OCI-LY7 (cell line): Measurements from ENCODE around the gene OPCML. TPM values are rescaled to one million over a fixed set of nuclear protein-coding genes. Genes with fewer than 3 reads are reported as not detected.

Experiments
- BruUV-seq: library from RNA; stranded (reverse); fragments of 400-500 nt; replicated peaks from 2 replicates; lab custom pipeline; 2021; lab: Mats Ljungman, UMichigan
- CTCF ChIA-PET: fragments of 300-600 bp; sonication (Branson Sonifier 250); formaldehyde crosslinking; loops from one replicate; lab custom pipeline; 2022; ENCODE audit warnings: antibody characterized with exemption; ENCODE audit not compliant: unreplicated experiment; lab: Charles Lee
- POLR2A ChIA-PET: fragments of 300-600 bp; sonication (Branson Sonifier 250); formaldehyde crosslinking; loops from one replicate; lab custom pipeline; 2022; ENCODE audit warnings: antibody characterized with exemption; lab: Charles Lee
- DNase-seq: peaks from one replicate; pipeline ENCODE4 v3.0.0-alpha.2; 2015; ENCODE audit warnings: low spot score
- H2AFZ ChIP-seq: fragments of 200-600 bp; sonication (generic), shearing (Covaris generic); 2 replicates; pipeline ENCODE4 v1.6.1; 2014; ENCODE audit warnings: mild to moderate bottlenecking, antibody characterized with exemption, low read length, moderate library complexity
- H3K27ac ChIP-seq: fragments of 200-600 bp; sonication (generic); 2 replicates; pipeline ENCODE4 v1.5.1; 2014; ENCODE audit warnings: mixed run types, low read depth, mild to moderate bottlenecking, moderate library complexity, low read length, inconsistent platforms; ENCODE audit not compliant: poor library complexity, severe bottlenecking
- H3K36me3 ChIP-seq: fragments of 200-600 bp; sonication (generic); 2 replicates; pipeline ENCODE4 v1.6.1; 2014; ENCODE audit warnings: mild to moderate bottlenecking, antibody characterized with exemption, low read length, moderate library complexity, mixed read lengths; ENCODE audit not compliant: insufficient read depth
- H3K4me1 ChIP-seq: fragments of 200-600 bp; sonication (generic); 2 replicates; pipeline ENCODE4 v1.5.1; 2014; ENCODE audit warnings: mild to moderate bottlenecking, low read length; ENCODE audit not compliant: insufficient read depth, poor library complexity, severe bottlenecking
- H3K4me2 ChIP-seq: fragments of 200-600 bp; sonication (generic); 2 replicates; pipeline ENCODE4 v1.6.1; 2014; ENCODE audit warnings: mild to moderate bottlenecking, low read length
- H3K4me3 ChIP-seq: fragments of 200-600 bp; sonication (generic); 2 replicates; pipeline ENCODE4 v1.5.1; 2014; ENCODE audit warnings: mild to moderate bottlenecking, low read depth, low read length; ENCODE audit not compliant: poor library complexity, severe bottlenecking
- H3K79me2 ChIP-seq: fragments of 200-600 bp; sonication (generic); 2 replicates; pipeline ENCODE4 v1.6.1; 2016; ENCODE audit warnings: low read depth, mild to moderate bottlenecking, low read length, moderate library complexity, mixed read lengths; ENCODE audit not compliant: insufficient read depth
- H3K9me2 ChIP-seq: fragments of 200-600 bp; sonication (generic); 2 replicates; pipeline ENCODE4 v1.6.1; 2016; ENCODE audit warnings: mild to moderate bottlenecking, low read length, mixed read lengths; ENCODE audit not compliant: insufficient read depth
- H3K9me3 ChIP-seq: fragments of 200-600 bp; sonication (generic); 2 replicates; pipeline ENCODE4 v1.6.1; 2014; ENCODE audit warnings: mild to moderate bottlenecking, mixed run types, low read length, mixed read lengths
- H4K20me1 ChIP-seq: fragments of 200-600 bp; sonication (generic); 2 replicates; pipeline ENCODE4 v1.6.1; 2014; ENCODE audit warnings: mild to moderate bottlenecking, antibody characterized with exemption, low read length, moderate library complexity, mixed read lengths; ENCODE audit not compliant: insufficient read depth
- CTCF ChIP-seq: fragments of 200-600 bp; sonication (generic); conservative IDR thresholded peaks from 2 replicates; pipeline ENCODE4 v1.5.1; 2014; ENCODE audit warnings: mild to moderate bottlenecking, antibody characterized with exemption, low read length, moderate library complexity, mixed read lengths
- EZH2phosphoT487 ChIP-seq: fragments of 200-600 bp; sonication (generic); IDR thresholded peaks from 2 replicates; pipeline ENCODE4 v1.6.1; 2018; ENCODE audit warnings: low read depth, borderline replicate concordance, mild to moderate bottlenecking, mixed run types, antibody characterized with exemption, low read length, moderate library complexity, mixed read lengths
- intact Hi-C: fragments of 100-400 bp; cut with micrococcal nuclease; formaldehyde crosslinking; loops from one replicate; pipeline ENCODE4 v1.10.0; 2022; ENCODE audit not compliant: unreplicated experiment
- total RNA-seq, 2 experiments: library from RNA; depleted of rRNA in 1 of 2; stranded (reverse); fragments of >200 nt in 1 of 2; shearing (Covaris generic) in 1 of 2; gene quantifications; 2 replicates each; pipeline ENCODE4 v1.2.3, GENCODE V29; 2014 to 2022

Gene OPCML
- total RNA-seq, 2 experiments from 2014 or later: not detected

GRCh38 chr11:132792341-132793140, 739.8 kb downstream of the OPCML start:
- H3K4me1 ChIP-seq: no peaks in the 10 kb centered on the region
- intact Hi-C loops: no loop called here
- no peaks in the 10 kb centered on the region for H3K9me2 ChIP-seq
- no peaks in the 10 kb centered on the region for H4K20me1 ChIP-seq
- H3K9me3 ChIP-seq: no peaks in the 10 kb centered on the region
- no peak for DNase-seq
- no peaks in the 10 kb centered on the region for H3K79me2 ChIP-seq
- no peak overlapping the region for H3K4me3 ChIP-seq
- no peak overlapping the region for H3K27ac ChIP-seq
- H2AFZ ChIP-seq: no peak overlapping the region
- ChIA-PET CTCF (no interaction called here), POLR2A (no interaction called here)
- H3K4me2 ChIP-seq: no peak overlapping the region
- no peak for TF ChIP-seq EZH2phosphoT487
- no TSS peak for BruUV-seq
- H3K36me3 ChIP-seq: no peaks in the 10 kb centered on the region

GRCh38 chr11:132790971-132791370, 741.3 kb downstream of the OPCML start:
- Histone ChIP-seq H3K27ac (no peak overlapping the region), H4K20me1 (no peaks in the 10 kb centered on the region), H3K4me1 (no peaks in the 10 kb centered on the region), H3K9me3 (no peaks in the 10 kb centered on the region), H3K4me3 (no peak overlapping the region), H3K36me3 (no peaks in the 10 kb centered on the region), H2AFZ (no peak overlapping the region), H3K79me2 (no peaks in the 10 kb centered on the region), H3K9me2 (no peaks in the 10 kb centered on the region), H3K4me2 (no peak overlapping the region)
- BruUV-seq: no TSS peak
- CTCF ChIA-PET: no interaction called here
- intact Hi-C loops: no loop called here
- no peak for TF ChIP-seq CTCF
- no peak for TF ChIP-seq EZH2phosphoT487
- POLR2A ChIA-PET: interaction anchor here (0.7 kb wide), 1 partner anchor 8 kb away, joined by 4 read pairs; no protein-coding TSS in a partner anchor
- DNase-seq: no peak

- Histone ChIP-seq H3K27ac (no peak overlapping the region), H4K20me1 (no peaks in the 10 kb centered on the region), H3K79me2 (no peaks in the 10 kb centered on the region), H3K36me3 (no peaks in the 10 kb centered on the region), H3K9me2 (no peaks in the 10 kb centered on the region), H3K9me3 (no peaks in the 10 kb centered on the region), H2AFZ (no peak overlapping the region), H3K4me1 (no peaks in the 10 kb centered on the region), H3K4me2 (no peak overlapping the region), H3K4me3 (no peak overlapping the region)
- DNase-seq: no peak
- no TSS peak for BruUV-seq
- TF ChIP-seq CTCF (no peak), EZH2phosphoT487 (no peak)
- ChIA-PET CTCF (no interaction called here), POLR2A (no interaction called here)
- intact Hi-C loops: no loop called here
These were observed 741.8 kb downstream of the OPCML start for GRCh38 chr11:132790466-132790865.
